Measurements from ENCODE around the gene SMU1. TPM values are rescaled to one million over a fixed set of nuclear protein-coding genes. Genes with fewer than 3 reads are reported as not detected.

SMU1 gene
- total and polyA plus RNA-seq, 3 experiments from 2014 or later = 21.2 to 27.6 (median 27.5) TPM

- no peaks in the 10 kb centered on the region for H3K27me3 ChIP-seq (ENCODE audit: insufficient read depth, low read length, poor library complexity, severe bottlenecking)
- DNase-seq = no peak
- peaks cover 12% of the 10 kb centered on the region for H3K4me1 ChIP-seq (ENCODE audit: insufficient read depth, low read length)
- no peaks in the 10 kb centered on the region for H3K9me3 ChIP-seq (ENCODE audit: low read length)
- CTCF ChIA-PET = no interaction called here
- peaks cover 22% of the 10 kb centered on the region for H3K36me3 ChIP-seq (ENCODE audit: insufficient read depth, low read length)
- POLR2A ChIA-PET = no interaction called here
- Mint-ChIP-seq H3K36me3 (peaks cover 13 to 82% (median 28%) of the 10 kb centered on the region in 3 donors), H3K4me3 (peak overlapping the region in 3 of 7 donors; percentile 12 to 49 (median 29)), H3K4me1 (peaks cover 41 to 50% (median 44%) of the 10 kb centered on the region in 3 donors), H3K27me3 (no peaks in the 10 kb centered on the region), H3K27ac (peak overlapping the region; percentile 44 to 88 (median 70)), H3K9me3 (no peaks in the 10 kb centered on the region)
- no peak overlapping the region for H3K4me3 ChIP-seq (ENCODE audit: low read length)
- H3K27ac ChIP-seq (ENCODE audit: low read depth, low read length) = no peak overlapping the region
Measured at GRCh38 chr9:33117306-33117705, 40.8 kb upstream of the SMU1 start.

GRCh38 chr9:33116860-33117259, 40.4 kb upstream of the SMU1 start:
- no peak for DNase-seq
- Mint-ChIP-seq H3K4me1 (peaks cover 38 to 49% (median 41%) of the 10 kb centered on the region in 3 donors), H3K27me3 (no peaks in the 10 kb centered on the region), H3K9me3 (no peaks in the 10 kb centered on the region), H3K36me3 (peaks cover 13 to 84% (median 30%) of the 10 kb centered on the region in 3 donors), H3K27ac (peak overlapping the region in 6 of 8 donors; percentile 12 to 88 (median 81)), H3K4me3 (peak overlapping the region in 2 of 7 donors; percentile 12 to 34)
- peaks cover 12% of the 10 kb centered on the region for H3K4me1 ChIP-seq (ENCODE audit: insufficient read depth, low read length)
- CTCF ChIA-PET = no interaction called here
- H3K9me3 ChIP-seq (ENCODE audit: low read length) = no peaks in the 10 kb centered on the region
- no peak overlapping the region for H3K27ac ChIP-seq (ENCODE audit: low read depth, low read length)
- POLR2A ChIA-PET = no interaction called here
- peaks cover 21% of the 10 kb centered on the region for H3K36me3 ChIP-seq (ENCODE audit: insufficient read depth, low read length)
- H3K4me3 ChIP-seq (ENCODE audit: low read length) = no peak overlapping the region
- H3K27me3 ChIP-seq (ENCODE audit: insufficient read depth, low read length, poor library complexity, severe bottlenecking) = no peaks in the 10 kb centered on the region

GRCh38 chr9:33114746-33115145, 38.3 kb upstream of the SMU1 start:
- CTCF ChIA-PET = no interaction called here
- Histone ChIP-seq H3K9me3 (ENCODE audit: low read length) (no peaks in the 10 kb centered on the region), H3K27ac (ENCODE audit: low read depth, low read length) (no peak overlapping the region), H3K36me3 (ENCODE audit: insufficient read depth, low read length) (peaks cover 18% of the 10 kb centered on the region), H3K4me1 (ENCODE audit: insufficient read depth, low read length) (peaks cover 12% of the 10 kb centered on the region), H3K27me3 (ENCODE audit: insufficient read depth, low read length, poor library complexity, severe bottlenecking) (no peaks in the 10 kb centered on the region), H3K4me3 (ENCODE audit: low read length) (no peak overlapping the region)
- Mint-ChIP-seq H3K9me3 (no peaks in the 10 kb centered on the region), H3K36me3 (peaks cover 10 to 87% (median 24%) of the 10 kb centered on the region in 3 donors), H3K27ac (peak overlapping the region in 6 of 8 donors; percentile 46 to 94 (median 56)), H3K4me1 (peaks cover 21 to 34% (median 27%) of the 10 kb centered on the region in 3 donors), H3K27me3 (no peaks in the 10 kb centered on the region), H3K4me3 (no peak overlapping the region)
- POLR2A ChIA-PET = no interaction called here
- DNase-seq = no peak

GRCh38 chr9:33113799-33114547, 37.5 kb upstream of the SMU1 start:
- H3K4me1 ChIP-seq (ENCODE audit: insufficient read depth, low read length) = peaks cover 12% of the 10 kb centered on the region
- peak overlapping the region in 1 of 7 donors; percentile 18 for H3K4me3 Mint-ChIP-seq
- peak overlapping the region in 7 of 8 donors; percentile 7 to 94 (median 72) for H3K27ac Mint-ChIP-seq
- no peaks in the 10 kb centered on the region for H3K27me3 Mint-ChIP-seq
- no peak overlapping the region for H3K4me3 ChIP-seq (ENCODE audit: low read length)
- POLR2A ChIA-PET = no interaction called here
- H3K36me3 ChIP-seq (ENCODE audit: insufficient read depth, low read length) = peaks cover 18% of the 10 kb centered on the region
- no peak overlapping the region for H3K27ac ChIP-seq (ENCODE audit: low read depth, low read length)
- DNase-seq = no peak
- peaks cover 15 to 30% (median 24%) of the 10 kb centered on the region in 3 donors for H3K4me1 Mint-ChIP-seq
- H3K36me3 Mint-ChIP-seq = peaks cover 10 to 82% (median 24%) of the 10 kb centered on the region in 3 donors
- H3K9me3 ChIP-seq (ENCODE audit: low read length) = no peaks in the 10 kb centered on the region
- no peaks in the 10 kb centered on the region for H3K9me3 Mint-ChIP-seq
- no peaks in the 10 kb centered on the region for H3K27me3 ChIP-seq (ENCODE audit: insufficient read depth, low read length, poor library complexity, severe bottlenecking)
- CTCF ChIA-PET = no interaction called here

- Histone ChIP-seq H3K27me3 (ENCODE audit: insufficient read depth, low read length, poor library complexity, severe bottlenecking) (no peaks in the 10 kb centered on the region), H3K9me3 (ENCODE audit: low read length) (no peaks in the 10 kb centered on the region), H3K4me1 (ENCODE audit: insufficient read depth, low read length) (peaks cover 3% of the 10 kb centered on the region), H3K36me3 (ENCODE audit: insufficient read depth, low read length) (peaks cover 18% of the 10 kb centered on the region), H3K27ac (ENCODE audit: low read depth, low read length) (no peak overlapping the region), H3K4me3 (ENCODE audit: low read length) (no peak overlapping the region)
- no peak for DNase-seq
- ChIA-PET CTCF (no interaction called here), POLR2A (no interaction called here)
- Mint-ChIP-seq H3K4me3 (no peak overlapping the region), H3K27me3 (no peaks in the 10 kb centered on the region), H3K36me3 (peaks cover 6 to 70% (median 22%) of the 10 kb centered on the region in 3 donors), H3K4me1 (peaks cover 8 to 15% (median 14%) of the 10 kb centered on the region in 3 donors), H3K27ac (peak overlapping the region in 6 of 8 donors; percentile 18 to 91 (median 56)), H3K9me3 (no peaks in the 10 kb centered on the region)
Measured at GRCh38 chr9:33112094-33112493, 35.6 kb upstream of the SMU1 start.

- Histone ChIP-seq H3K27me3 (ENCODE audit: insufficient read depth, low read length, poor library complexity, severe bottlenecking) (no peaks in the 10 kb centered on the region), H3K9me3 (ENCODE audit: low read length) (no peaks in the 10 kb centered on the region), H3K4me3 (ENCODE audit: low read length) (no peak overlapping the region), H3K36me3 (ENCODE audit: insufficient read depth, low read length) (peaks cover 18% of the 10 kb centered on the region), H3K27ac (ENCODE audit: low read depth, low read length) (no peak overlapping the region), H3K4me1 (ENCODE audit: insufficient read depth, low read length) (no peaks in the 10 kb centered on the region)
- ChIA-PET POLR2A (no interaction called here), CTCF (no interaction called here)
- Mint-ChIP-seq H3K4me1 (peaks cover 4 to 13% (median 11%) of the 10 kb centered on the region in 3 donors), H3K9me3 (no peaks in the 10 kb centered on the region), H3K27ac (peak overlapping the region in 6 of 8 donors; percentile 18 to 91 (median 56)), H3K4me3 (peak overlapping the region in 1 of 7 donors; percentile 75), H3K27me3 (no peaks in the 10 kb centered on the region), H3K36me3 (peaks cover 6 to 66% (median 22%) of the 10 kb centered on the region in 3 donors)
- DNase-seq = no peak
Measured at GRCh38 chr9:33111631-33112030, 35.2 kb upstream of the SMU1 start.

- H3K27me3 ChIP-seq (ENCODE audit: insufficient read depth, low read length, poor library complexity, severe bottlenecking) = no peaks in the 10 kb centered on the region
- H3K27ac Mint-ChIP-seq = peak overlapping the region in 6 of 8 donors; percentile 6 to 77 (median 67)
- H3K4me3 Mint-ChIP-seq = no peak overlapping the region
- H3K27me3 Mint-ChIP-seq = no peaks in the 10 kb centered on the region
- no peak for DNase-seq
- no peaks in the 10 kb centered on the region for H3K9me3 Mint-ChIP-seq
- no peak overlapping the region for H3K4me3 ChIP-seq (ENCODE audit: low read length)
- H3K27ac ChIP-seq (ENCODE audit: low read depth, low read length) = no peak overlapping the region
- peaks cover 18% of the 10 kb centered on the region for H3K36me3 ChIP-seq (ENCODE audit: insufficient read depth, low read length)
- CTCF ChIA-PET = no interaction called here
- peaks cover 6 to 60% (median 19%) of the 10 kb centered on the region in 3 donors for H3K36me3 Mint-ChIP-seq
- no peaks in the 10 kb centered on the region for H3K4me1 ChIP-seq (ENCODE audit: insufficient read depth, low read length)
- H3K4me1 Mint-ChIP-seq = peaks cover 4 to 14% (median 8%) of the 10 kb centered on the region in 3 donors
- POLR2A ChIA-PET = no interaction called here
- no peaks in the 10 kb centered on the region for H3K9me3 ChIP-seq (ENCODE audit: low read length)
Measured at GRCh38 chr9:33110686-33111085, 34.2 kb upstream of the SMU1 start.

- Histone ChIP-seq H3K27ac (ENCODE audit: low read depth, low read length) (no peak overlapping the region), H3K9me3 (ENCODE audit: low read length) (no peaks in the 10 kb centered on the region), H3K27me3 (ENCODE audit: insufficient read depth, low read length, poor library complexity, severe bottlenecking) (no peaks in the 10 kb centered on the region), H3K4me1 (ENCODE audit: insufficient read depth, low read length) (no peaks in the 10 kb centered on the region), H3K36me3 (ENCODE audit: insufficient read depth, low read length) (peaks cover 18% of the 10 kb centered on the region), H3K4me3 (ENCODE audit: low read length) (no peak overlapping the region)
- no peak for DNase-seq
- Mint-ChIP-seq H3K36me3 (peaks cover 6 to 54% (median 19%) of the 10 kb centered on the region in 3 donors), H3K4me3 (peak overlapping the region in 1 of 7 donors; percentile 36), H3K9me3 (no peaks in the 10 kb centered on the region), H3K4me1 (peaks cover 4 to 14% (median 7%) of the 10 kb centered on the region in 3 donors), H3K27me3 (no peaks in the 10 kb centered on the region), H3K27ac (peak overlapping the region; percentile 5 to 89 (median 69))
- ChIA-PET POLR2A (no interaction called here), CTCF (no interaction called here)
Measured at GRCh38 chr9:33109850-33110595, 33.5 kb upstream of the SMU1 start.

All from CD8-positive, alpha-beta memory T cell (primary cell).